GM19372 (cell line): Measurements from ENCODE around the gene ANO1.
"Not testable (repeated sequence)": the region's sequence is repeated elsewhere in the genome, so short reads cannot be mapped to it uniquely, and the experiment has no call there.

Experiments
- ATAC-seq: cut with Tn5 transposase; IDR thresholded peaks from one replicate; pipeline ENCODE4 v1.9.1; 2021; ENCODE audit warnings: mild to moderate bottlenecking, low read depth, moderate library complexity; ENCODE audit not compliant: unreplicated experiment

ANO1 gene

DNA sequence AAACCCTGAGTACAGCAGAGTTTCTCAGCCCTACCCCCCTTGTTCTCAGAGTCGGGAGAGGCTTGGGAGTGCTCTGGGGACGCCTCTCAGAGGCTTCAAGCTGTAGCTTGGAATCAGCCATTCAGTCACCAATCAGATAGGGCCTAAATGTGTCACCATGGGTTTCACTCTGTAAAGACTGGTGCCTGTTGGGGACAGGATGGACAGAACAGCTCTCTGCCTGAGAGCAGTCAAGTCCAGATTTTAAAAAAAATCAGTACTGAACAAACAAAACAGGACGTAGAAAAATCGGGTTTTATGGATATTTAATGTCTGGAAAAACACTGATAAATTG is 126.3 kb downstream of the ANO1 start:
- no peak for ATAC-seq

DNA sequence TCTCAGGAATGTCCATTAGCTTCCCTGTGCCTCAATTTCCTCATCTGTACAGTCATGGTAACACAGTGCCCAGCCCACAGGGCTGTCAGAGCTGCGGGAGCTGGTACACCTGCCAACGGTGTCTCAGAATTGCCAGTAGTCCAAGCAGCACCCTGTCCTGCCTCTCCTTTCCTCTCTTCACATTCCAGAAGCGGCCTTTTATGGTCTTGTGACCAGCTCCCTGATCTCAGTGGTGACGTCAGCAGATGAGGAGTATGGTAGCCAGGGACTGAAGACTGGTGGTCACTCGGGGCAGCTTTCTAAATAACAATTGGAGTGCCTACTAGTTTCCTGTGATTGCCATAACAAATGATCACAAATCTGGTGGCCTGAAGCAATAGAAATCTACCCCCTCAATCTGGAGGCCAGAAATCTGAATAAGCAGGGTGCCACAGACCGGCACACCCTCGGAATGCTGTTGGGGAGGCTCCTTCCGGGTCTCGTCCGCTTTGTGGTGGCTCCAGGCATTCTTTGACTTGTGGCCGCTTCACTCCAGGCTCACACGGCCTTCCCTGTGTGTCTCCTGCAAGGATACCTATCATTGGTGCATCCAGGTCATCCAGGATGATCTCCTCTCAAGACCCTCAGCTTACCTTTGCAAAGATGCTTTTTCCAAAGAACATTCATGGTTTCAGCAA is 127.1 kb downstream of the ANO1 start:
- no peak for ATAC-seq

DNA sequence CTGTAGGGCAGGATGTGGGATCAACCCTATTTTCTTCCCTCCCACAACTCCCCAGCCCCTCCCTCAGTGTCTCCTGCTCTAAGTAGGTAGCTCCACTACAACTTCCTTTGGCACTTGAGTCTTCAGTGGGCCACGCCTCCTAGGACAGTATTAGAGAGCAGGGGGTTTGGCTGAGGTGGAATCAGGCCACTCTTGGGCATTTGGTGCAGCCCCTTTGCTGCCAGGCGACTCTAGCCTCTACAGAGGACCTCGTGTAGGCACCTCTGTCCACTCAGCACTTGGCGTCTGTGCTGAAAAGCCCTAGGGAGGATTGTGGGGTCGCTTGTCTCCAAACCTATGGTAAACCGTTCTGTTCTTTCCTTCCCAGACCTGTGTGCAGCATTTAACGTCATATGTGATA is 127.6 kb downstream of the ANO1 start:
- no peak for ATAC-seq

DNA sequence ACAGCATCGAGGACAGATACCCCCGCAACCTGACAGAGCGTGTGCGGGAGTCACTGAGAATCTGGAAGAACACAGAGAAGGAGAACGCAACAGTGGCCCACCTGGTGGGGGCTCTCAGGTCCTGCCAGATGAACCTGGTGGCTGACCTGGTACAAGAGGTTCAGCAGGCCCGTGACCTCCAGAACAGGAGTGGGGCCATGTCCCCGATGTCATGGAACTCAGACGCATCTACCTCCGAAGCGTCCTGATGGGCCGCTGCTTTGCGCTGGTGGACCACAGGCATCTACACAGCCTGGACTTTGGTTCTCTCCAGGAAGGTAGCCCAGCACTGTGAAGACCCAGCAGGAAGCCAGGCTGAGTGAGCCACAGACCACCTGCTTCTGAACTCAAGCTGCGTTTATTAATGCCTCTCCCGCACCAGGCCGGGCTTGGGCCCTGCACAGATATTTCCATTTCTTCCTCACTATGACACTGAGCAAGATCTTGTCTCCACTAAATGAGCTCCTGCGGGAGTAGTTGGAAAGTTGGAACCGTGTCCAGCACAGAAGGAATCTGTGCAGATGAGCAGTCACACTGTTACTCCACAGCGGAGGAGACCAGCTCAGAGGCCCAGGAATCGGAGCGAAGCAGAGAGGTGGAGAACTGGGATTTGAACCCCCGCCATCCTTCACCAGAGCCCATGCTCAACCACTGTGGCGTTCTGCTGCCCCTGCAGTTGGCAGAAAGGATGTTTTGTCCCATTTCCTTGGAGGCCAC is 128.3 kb downstream of the ANO1 start:
- ATAC-seq = no peak

DNA sequence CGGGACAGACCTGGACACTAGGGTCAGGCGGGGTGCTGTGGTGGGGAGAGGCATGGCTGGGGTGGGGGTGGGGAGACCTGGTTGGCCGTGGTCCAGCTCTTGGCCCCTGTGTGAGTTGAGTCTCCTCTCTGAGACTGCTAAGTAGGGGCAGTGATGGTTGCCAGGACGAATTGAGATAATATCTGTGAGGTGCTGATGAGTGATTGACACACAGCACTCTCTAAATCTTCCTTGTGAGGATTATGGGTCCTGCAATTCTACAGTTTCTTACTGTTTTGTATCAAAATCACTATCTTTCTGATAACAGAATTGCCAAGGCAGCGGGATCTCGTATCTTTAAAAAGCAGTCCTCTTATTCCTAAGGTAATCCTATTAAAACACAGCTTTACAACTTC is 128.9 kb downstream of the ANO1 start:
- no peak for ATAC-seq

DNA sequence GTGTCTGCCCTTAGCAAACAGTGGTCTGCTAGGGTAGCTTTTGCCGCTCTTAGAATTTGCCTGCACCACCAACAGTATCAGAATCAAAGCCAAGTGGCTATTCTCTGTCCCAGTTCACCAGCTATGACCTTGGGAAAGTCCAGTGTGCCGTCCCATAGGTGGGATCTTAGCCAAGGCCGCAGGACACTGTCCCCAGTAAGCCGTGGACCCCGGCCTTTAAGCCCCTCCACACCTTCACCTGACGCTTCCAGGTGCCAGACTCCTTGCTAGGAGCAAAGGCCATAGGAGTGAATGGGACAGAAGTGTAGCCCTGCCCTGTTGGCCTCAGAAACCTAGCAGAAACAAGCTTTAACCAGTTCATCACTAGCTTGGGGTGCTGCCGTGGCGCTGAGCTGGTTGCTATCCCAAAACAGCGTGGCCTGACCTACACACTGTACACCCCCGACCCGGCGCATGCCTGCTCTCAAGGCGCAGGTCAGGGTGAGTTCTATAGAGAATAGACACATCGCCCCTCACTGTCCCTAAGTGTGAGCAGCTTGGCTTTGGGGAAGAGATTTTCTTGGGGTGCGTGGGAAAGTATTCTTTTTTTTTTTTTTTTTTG is 129.5 kb downstream of the ANO1 start:
- no peak for ATAC-seq

DNA sequence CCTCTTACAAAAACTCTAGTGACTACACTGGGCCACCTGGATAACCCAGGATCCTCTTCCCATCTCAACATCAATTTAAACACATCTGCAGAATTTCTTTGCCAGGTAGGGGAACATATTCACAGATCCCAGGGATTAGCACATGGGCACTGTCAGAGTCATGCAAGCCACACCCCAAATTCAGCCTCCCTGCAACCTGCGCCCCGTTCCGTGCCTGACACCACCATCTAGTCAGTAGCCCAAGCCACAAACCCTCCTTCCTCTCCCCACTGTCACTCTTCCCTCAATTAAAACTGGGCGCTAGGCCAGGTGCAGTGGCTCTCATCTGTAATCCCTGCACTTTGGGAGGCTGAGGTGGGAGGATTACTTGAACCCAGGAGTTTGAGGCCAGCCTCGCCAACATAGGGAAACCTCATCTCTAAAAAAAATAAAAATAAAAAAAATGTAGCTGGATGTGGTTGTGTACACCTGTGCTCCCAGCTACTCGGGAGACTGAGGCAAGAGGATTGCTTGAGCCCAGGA is 131.3 kb downstream of the ANO1 start:
- ATAC-seq = no peak

DNA sequence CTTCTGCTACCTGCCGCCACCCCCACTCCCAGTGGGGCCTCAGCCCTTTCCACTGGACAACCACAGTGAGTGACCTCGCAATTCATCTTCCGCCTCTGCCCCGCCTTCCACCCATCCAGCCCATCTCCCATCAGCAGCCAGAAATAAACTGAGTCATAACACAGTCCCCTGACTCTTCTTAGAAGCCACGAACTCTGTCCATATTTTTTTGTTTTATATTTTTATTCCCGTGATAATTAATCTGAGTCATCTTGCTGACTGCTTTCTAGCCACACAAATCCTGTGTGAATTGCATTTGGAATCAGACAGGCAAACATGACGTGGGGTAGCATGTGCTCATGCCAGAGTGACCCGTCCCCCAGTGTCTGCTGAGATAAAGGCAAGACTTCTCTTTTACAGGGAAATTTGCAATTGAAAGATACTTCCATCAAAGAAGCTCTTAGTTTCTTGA is 132.0 kb downstream of the ANO1 start:
- ATAC-seq = no peak

DNA sequence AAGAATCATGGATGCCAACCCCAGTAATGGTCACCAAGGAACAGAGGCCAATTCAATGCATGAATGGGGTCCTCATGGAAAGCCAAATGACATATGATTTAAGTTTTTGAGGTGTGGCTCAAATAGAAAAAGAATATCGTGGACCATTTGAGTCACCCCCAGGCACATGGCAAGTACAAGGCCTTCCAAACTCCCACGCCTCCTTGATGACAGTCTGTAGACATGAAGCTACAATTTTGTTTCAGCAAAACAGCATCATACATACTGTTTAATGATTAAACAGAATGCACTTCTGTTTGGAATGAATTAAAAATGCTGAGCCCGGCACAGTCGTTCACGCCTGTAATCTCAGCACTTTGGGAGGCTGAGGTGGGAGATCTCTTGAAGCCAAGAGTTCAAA is 132.4 kb downstream of the ANO1 start:
- no peak for ATAC-seq

DNA sequence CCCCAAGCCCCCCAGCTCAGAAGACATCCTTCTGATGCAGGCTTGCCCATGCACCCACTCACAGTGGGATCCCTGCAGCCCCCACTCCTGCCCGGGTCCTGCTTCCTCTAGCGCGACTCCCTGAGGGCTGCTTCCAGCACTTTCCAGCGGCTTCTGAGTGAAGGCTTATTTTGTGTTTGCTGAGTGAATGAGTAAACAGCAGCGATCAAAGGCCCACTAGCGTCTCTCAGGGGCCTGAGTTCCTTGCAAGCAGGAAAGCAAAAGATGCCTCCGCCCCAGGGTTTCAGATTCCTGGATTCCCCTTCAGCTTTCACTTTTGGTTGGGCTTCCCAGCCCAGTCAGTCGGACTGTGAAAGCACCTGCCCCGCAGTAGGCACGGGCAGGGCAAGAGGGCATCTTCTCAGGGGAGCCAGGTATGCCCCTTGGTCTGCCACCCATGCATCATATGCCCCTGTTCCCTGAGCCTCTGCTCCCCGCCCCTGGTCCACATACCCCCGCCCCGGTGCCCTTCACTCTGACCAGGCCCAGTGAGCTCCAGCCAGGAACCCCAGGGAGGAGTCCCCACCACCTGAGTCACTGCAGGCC is 134.2 kb downstream of the ANO1 start:
- no peak for ATAC-seq

DNA sequence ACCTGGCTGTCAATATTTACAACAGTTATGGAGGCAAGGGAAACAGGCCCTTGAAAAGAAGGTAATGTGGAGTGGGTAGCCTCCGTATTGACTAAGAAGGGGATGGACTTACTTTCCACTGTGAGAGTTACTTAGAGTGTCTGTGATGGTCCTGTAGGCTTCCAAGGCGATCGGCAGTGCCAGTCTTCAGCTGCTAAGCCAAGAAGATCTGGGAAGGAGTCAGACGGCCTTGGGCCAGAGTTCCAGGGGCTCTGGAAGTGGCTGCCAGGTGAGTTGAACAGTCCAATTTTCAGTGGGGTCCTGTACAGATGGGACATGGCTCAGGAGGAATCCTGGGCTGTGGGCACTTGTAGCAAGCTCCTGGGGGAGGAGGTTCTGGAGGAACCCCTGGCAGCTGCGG is 139.3 kb downstream of the ANO1 start:
- ATAC-seq = not testable (repeated sequence)

DNA sequence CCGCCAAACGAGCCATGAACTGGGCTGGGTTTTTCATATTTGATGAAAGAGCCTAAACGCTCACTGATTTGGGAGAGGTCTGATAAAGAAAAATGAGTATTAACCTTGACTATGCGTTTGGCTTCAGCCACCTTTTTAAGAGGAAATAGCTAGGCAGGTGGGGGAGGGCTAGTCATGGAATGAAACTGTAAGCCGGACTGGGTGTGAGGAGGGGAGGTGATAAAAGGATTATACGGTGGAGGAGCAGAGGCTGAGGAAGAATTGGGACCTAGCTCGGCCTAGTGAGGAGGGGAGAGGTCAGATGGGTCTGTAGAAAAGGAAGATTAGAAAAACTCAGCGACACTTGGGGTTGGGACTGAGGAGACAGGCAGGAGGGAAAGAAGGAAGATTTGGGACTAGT is 140.0 kb downstream of the ANO1 start:
- ATAC-seq = not testable (repeated sequence)

DNA sequence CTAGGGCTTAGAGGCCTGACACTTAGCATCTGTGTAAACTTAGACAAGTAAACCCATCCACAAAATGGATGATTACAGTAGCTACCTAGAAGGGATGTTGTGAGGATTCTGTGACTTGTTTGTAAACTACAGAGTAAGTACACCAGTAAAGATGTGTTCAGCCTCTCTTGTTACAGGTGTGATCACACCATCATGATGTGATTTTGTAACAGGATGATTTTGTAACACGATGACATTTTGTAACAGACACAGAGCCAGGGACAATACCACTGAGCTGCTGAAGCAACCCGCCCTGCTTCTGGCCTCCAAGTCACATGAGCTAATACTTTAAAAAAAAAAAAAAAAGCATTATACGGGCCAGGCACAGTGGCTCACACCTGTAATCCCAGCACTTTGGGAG is 142.0 kb downstream of the ANO1 start:
- ATAC-seq = no peak

DNA sequence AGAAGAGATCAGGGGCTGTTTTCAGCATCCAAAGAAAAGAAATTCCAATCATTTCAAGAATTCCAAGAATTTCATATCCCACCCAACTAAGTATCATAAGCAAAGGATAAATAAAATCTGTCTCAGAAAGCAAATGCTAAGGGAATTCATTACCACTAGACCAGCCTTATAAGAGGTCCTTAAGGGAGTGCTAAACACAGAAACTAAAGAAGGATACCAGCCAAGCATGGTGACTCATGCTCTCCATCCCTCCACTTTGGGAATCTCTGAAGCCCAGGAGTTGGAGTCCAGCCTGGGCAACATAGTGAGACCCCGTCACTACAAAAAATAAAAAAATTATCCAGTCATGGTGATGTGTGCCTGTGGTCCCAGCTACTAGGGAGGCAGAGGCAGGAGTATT is 142.8 kb downstream of the ANO1 start:
- no peak for ATAC-seq

DNA sequence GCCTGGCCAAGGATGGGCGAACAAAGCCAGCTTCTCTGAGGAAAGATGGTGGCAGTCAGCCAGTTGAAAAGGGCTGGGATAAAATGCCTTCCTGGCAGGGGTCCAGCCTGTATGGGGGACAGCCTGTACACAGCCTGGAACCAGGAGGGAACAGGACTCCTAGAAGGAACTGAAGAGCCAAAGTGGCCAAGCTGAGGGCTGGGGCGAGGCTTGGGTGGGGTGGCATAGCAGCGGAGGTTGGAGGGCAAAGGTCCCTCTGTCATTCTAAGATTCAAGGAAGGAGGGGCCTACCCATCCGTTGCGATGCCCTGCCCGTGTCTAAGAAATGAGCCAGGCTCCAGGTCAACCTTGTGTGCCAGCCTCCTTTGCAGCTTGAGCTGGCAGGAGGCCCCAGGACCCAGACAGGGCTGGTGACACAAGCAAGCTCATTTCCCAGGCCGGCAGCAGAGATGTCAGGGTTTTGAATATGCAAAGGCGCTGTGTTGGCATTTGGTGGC is 147.6 kb downstream of the ANO1 start:
- ATAC-seq = no peak

DNA sequence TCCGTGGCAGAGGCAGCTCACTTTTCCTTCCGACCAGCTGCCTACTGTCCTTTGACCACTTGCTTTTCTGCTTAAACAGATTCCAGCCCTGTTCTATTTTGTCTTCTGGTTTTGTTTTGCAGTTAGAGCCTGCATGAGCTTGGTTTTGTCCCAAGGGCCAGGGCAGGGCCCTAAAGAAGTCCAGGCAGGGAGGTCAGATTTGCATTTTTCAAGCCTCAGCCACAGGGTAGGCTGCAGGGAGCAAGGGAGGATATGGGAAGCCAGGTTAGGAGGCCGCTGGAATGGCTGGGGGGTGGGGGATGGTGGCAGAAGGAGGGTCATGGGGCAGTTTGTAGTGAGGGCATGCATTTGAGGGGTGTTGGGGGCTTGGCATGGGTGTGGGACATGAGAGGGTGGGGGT is 148.1 kb downstream of the ANO1 start:
- ATAC-seq = no peak

DNA sequence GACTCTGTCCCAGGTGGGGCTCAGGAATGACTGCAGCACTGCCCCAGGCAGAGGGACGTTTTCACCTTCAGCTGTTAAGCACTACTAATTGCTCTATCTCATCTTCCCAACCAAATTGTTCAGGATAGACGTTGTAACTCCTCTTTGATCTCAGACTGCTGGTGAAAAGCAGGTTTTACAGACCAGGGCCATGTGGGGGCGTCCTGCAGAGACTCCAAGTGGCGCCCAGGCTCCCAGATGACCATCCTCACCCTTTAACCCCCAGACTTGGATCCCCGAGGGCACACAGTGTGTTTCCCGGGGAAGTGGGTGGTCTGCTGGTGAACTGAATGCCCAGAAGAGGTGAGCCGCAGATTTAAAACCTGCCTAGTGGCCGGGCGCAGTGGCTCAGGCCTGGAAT is 148.8 kb downstream of the ANO1 start:
- ATAC-seq = no peak

DNA sequence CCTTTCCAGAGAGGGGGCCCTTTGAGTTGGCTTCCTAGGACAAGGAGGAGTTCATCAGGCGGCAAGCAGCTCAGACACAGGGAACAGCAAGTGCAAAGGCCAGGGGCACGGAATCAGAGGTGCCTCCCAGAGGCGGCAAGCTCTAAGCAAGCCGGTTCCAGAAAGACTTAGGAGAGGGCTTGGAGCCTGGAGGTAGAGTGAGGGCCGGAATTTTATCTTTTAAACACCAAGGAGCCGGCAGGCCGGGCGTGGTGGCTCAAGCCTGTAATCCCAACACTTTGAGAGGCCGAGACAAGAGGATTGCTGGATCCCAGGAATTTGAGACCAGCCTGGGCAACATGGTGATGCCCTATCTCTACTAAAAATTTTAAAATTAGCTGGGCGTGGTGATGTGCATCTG is 151.6 kb downstream of the ANO1 start:
- ATAC-seq = no peak

DNA sequence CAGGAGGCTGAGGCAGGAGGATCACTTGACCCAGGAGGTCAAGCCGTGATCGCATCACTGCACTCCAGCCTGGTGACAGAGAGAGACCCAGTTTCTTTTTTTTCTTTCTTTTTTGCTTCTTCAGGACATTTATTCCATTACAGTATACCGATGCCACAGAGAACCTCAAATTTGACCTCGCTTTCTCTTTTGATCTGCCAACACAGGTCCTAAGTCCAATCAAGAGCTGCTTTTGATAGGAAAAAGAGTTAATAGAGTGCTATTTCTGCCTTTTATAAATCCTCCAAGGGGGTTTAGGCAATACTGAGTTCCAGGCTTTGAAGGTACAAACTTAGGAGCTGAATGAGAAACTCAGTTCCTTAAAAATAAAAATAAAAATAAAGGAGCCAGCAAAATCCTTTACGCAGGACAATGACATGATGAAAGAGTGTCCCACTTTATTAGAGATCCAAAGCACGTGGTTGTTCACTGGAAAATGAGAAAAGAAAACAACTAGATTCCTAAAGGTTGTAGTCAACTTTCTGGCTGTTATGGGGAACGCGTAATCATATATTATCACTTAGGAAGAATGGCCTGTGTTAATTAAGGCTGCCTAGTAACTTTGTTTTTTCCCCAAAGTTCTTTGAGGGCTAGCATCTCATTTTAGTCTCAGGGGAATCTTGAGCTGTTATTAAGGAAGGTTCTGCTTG is 152.2 kb downstream of the ANO1 start:
- ATAC-seq = no peak

DNA sequence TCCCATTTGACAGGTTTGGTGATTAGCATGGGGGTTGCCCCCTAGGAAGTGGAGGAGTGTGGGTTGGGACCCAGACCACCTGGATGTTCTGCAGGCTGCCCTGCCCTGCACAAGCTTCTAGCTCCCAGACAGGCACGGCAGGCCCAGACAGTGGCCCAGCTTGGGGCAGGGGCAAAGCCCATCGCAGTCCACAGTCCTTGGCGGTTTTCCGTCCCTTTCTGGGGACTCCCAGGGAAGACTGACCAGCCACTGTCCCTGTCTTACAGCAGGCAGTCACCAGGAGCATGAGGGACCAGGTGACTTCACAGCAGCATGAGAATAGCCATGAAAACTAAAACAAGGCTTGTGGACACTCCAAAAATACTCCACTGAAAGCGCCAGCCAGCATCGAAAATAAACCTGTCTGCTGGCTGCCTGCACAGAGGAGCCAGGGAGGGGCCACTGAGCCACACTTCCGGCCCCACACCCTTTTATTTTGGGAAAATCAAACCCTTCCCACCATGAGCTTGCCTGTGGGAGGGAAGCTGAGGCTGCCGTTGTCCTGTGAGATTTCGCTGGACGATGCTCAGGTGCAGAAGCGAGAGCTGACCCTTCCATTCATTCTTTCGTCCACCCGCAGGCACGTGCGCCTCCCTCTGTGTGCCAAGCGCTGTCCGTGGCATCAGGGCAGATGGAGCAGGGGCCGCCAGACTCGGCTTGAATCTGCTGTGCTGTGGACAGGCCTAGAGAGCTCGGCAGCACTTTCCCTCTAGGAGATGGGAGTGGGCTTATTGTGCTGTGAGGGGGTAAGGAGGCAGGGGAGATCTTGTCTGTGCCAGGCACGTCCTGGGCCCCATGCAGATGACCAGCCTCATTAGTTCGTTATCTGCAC is 153.0 kb downstream of the ANO1 start:
- ATAC-seq = no peak
